Hindlimb muscle (tissue), 1 donor: ENCODE data around the gene TSPOAP1. TPM values are rescaled to one million over a fixed set of nuclear protein-coding genes. Genes with fewer than 3 reads are reported as not detected.

ENCODE experiments used
- DNase-seq: peaks from one replicate; pipeline ENCODE4 v3.0.0-alpha.2; 2013
- polyA plus RNA-seq: library from polyadenylated mRNA; unstranded; fragments of 120-200 nt; gene quantifications from one replicate; pipeline ENCODE4 v1.2.1, GENCODE V29; 2013; ENCODE audit not compliant: insufficient read length

The TSPOAP1 gene
- polyA plus RNA-seq, result 5.5 TPM

GRCh38 chr17:58328195-58329034 is at the start of gene TSPOAP1:
TSPOAP1 (minus strand) TSS chr17:58328795; CDS start chr17:58327920, 875 bp downstream.
- DNase-seq, result no peak

GRCh38 chr17:58377661-58378060 is 49.1 kb upstream of the TSPOAP1 start:
- DNase-seq, result no peak

GRCh38 chr17:58377093-58377601 is 48.6 kb upstream of the TSPOAP1 start:
- no peak for DNase-seq

- no peak for DNase-seq
Observed at GRCh38 chr17:58376472-58377000, 47.9 kb upstream of the TSPOAP1 start.

- no peak for DNase-seq
Observed at GRCh38 chr17:58375811-58376210, 47.2 kb upstream of the TSPOAP1 start.

GRCh38 chr17:58375256-58375655 is 46.7 kb upstream of the TSPOAP1 start:
- DNase-seq, result no peak

GRCh38 chr17:58373923-58374322 is 45.3 kb upstream of the TSPOAP1 start:
- DNase-seq, result no peak

- no peak for DNase-seq
Observed at GRCh38 chr17:58373003-58373402, 44.4 kb upstream of the TSPOAP1 start.

- no peak for DNase-seq
Observed at GRCh38 chr17:58371300-58371950, 42.8 kb upstream of the TSPOAP1 start.

- no peak for DNase-seq
Observed at GRCh38 chr17:58370716-58371115, 42.1 kb upstream of the TSPOAP1 start.

GRCh38 chr17:58370309-58370708 is 41.7 kb upstream of the TSPOAP1 start:
- DNase-seq, result no peak

- DNase-seq, result no peak
Observed at GRCh38 chr17:58369214-58370031, 40.8 kb upstream of the TSPOAP1 start.

GRCh38 chr17:58368860-58369213 is 40.2 kb upstream of the TSPOAP1 start:
- no peak for DNase-seq

GRCh38 chr17:58367461-58367860 is 38.9 kb upstream of the TSPOAP1 start:
- no peak for DNase-seq

GRCh38 chr17:58365980-58366595 is 37.5 kb upstream of the TSPOAP1 start:
- no peak for DNase-seq

GRCh38 chr17:58365185-58365979 is 36.8 kb upstream of the TSPOAP1 start:
- DNase-seq, result no peak

GRCh38 chr17:58364270-58364942 is 35.8 kb upstream of the TSPOAP1 start:
- no peak for DNase-seq

- DNase-seq, result no peak
Observed at GRCh38 chr17:58363457-58364185, 35.0 kb upstream of the TSPOAP1 start.

GRCh38 chr17:58362368-58363014 is 33.9 kb upstream of the TSPOAP1 start:
- DNase-seq, result no peak
